ENCODE measurements around the gene HIBCH.

DNA sequence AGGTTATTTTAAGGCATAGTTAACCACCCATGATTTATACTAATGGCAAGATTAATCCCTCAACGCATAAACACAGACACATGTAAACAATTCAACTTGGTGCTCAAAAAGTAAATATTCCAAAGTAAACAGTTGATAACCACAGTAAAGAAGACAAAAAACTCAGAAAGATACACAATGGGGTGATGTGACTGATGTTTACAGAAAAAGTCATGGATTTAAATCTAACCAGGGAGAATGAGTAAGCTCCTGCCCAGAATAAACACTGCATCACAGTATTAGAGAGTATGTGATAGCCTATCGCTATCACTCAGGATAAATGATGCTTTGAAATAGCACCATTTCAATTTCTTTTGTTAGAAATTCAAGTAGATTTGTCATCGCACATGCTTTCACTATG, 49.3 kb downstream of the HIBCH start:
- TF ChIP-seq ZNF274 (IDR thresholded peaks at IDR 0.05; ENCODE audit: low read depth, low read length), result no peak
- no peak for TF ChIP-seq YY1 (IDR thresholded peaks at IDR 0.05; ENCODE audit: insufficient read depth, insufficient read length)
